ENCODE measurements around the gene SLC6A6.
A peak's percentile ranks its signal among the peaks of the same experiment; 100 is the strongest.

Gene SLC6A6

DNA sequence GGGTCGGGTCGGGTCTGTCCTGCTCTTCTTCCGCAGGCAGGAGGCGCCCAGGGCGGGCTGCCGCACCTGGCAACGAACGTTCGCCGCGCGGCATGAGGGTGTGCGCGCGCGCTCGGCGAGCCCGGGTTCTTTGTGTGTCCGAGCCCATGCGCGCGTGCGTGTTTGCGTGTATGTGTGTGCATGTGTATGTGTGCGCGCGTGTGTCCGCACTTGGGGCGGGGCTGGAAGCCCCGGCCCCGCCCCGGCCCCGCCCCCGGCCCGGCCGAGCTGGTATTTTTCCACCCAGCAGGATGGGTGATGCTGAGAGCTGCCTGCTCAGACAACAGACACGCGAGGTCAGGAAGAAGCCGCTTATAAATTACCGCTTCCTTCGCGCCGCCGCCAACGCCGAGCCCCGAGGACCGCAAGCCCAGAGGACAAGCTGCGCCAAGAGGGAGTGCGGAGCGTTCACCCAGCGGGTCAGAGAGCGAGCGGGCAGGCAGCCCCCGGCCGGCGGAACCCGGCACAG is at the start of gene SLC6A6:
Gene SLC6A6 (plus strand): TSS at position 303 of the 508 bp plus-strand sequence. CDS start 41,029 bp downstream, outside the sequence.
- Histone ChIP-seq H3K4me3 (ENCODE audit: low read length) (peak within 1 kb of the TSS; percentile 54), H3K36me3 (ENCODE audit: insufficient read depth, low read length) (no peaks in the 10 kb centered on the region), H3K4me1 (ENCODE audit: insufficient read depth, low read length) (peaks cover 16% of the 10 kb centered on the region), H3K27me3 (ENCODE audit: insufficient read depth, low read length) (peaks cover 4% of the 10 kb centered on the region), H2AFZ (ENCODE audit: low read depth, low read length) (peak within 1 kb of the TSS; percentile 93), H3K9me3 (ENCODE audit: low read length) (no peaks in the 10 kb centered on the region)

DNA sequence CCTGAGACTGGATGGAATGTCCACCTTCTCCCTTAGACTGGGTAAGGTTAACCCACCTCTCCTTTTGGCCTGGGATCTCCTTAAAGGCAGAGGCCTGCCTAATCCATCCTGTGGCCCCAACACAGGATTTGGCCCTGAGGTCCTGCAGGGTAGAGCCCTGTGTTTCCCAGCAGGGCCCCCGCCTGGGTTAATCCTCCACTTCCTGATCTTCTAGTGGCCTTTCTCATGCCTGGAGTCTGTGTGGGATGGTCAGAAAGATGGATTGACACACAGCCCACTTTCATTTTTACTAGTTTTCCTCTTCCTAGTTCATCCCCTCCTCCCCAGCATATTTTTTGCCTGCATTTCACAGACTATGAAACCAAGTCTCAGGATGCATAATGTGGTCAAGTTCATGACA is 48.9 kb upstream of the SLC6A6 start:
- no peaks in the 10 kb centered on the region for H3K27me3 ChIP-seq (ENCODE audit: insufficient read depth, low read length)
- no peak overlapping the region for H3K4me3 ChIP-seq (ENCODE audit: low read length)
- no peaks in the 10 kb centered on the region for H3K36me3 ChIP-seq (ENCODE audit: insufficient read depth, low read length)
- no peaks in the 10 kb centered on the region for H3K4me1 ChIP-seq (ENCODE audit: insufficient read depth, low read length)
- H2AFZ ChIP-seq (ENCODE audit: low read depth, low read length), result no peak overlapping the region
- H3K9me3 ChIP-seq (ENCODE audit: low read length), result no peaks in the 10 kb centered on the region

DNA sequence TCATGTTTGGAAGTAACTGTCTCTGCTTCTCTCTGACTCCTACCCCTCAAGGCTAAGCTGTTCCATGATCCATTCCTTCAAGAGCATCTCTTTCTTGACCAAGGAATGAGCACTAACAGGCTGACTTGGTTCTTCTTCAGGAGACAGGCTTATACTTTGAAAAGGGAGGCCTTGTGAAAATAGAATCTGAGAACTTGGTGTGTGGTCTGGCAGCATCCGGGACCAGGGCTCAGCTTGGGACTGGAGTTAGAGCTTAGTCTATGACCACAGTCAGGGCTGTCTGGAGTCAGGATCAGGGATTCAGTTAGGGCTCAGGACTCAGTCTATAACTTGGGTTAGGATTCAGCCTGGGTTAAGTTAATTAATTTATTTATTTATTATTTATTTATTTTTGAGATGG is 44.9 kb upstream of the SLC6A6 start:
- Histone ChIP-seq H2AFZ (ENCODE audit: low read depth, low read length) (no peak overlapping the region), H3K36me3 (ENCODE audit: insufficient read depth, low read length) (no peaks in the 10 kb centered on the region), H3K9me3 (ENCODE audit: low read length) (no peaks in the 10 kb centered on the region), H3K27me3 (ENCODE audit: insufficient read depth, low read length) (no peaks in the 10 kb centered on the region), H3K4me1 (ENCODE audit: insufficient read depth, low read length) (no peaks in the 10 kb centered on the region), H3K4me3 (ENCODE audit: low read length) (no peak overlapping the region)

DNA sequence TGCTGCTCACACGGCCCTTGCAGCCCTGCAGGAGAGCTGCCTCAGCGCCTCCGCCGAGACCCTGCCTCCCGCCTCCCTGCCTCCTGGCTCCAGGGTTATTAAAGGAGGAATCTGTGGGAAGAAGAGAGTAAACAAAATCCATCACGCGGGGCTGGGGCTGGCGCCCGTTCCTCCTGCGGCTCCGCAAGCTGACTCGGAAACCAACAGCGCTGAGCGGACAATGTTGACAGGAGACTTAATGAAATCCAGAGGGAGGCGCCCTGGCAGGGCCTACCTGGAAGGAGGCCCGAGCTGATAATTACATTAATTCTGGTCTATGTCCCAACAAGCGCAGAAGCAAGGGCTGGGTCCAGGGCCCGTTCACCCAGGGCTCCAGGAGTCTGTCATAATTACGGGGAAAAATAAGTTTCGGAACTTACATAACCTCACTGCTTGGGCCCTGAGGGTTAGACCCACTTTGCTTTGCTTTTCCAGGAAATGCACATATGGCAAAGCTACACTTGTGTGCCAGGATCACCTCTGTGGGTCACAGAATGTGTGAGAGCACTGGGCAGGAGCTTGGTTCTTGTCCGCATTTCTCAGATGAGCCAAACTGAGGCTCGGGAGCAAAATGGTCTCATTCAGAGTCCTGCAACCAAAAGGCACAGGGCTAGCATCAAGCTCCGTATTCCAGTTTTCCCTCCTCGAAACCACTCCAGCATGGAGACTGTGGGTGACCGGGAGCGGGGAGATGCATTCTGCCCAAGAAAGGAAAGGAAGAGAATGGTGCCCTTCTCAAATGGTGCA is 43.8 kb upstream of the SLC6A6 start:
- Histone ChIP-seq H3K4me1 (ENCODE audit: insufficient read depth, low read length) (no peaks in the 10 kb centered on the region), H3K36me3 (ENCODE audit: insufficient read depth, low read length) (no peaks in the 10 kb centered on the region), H3K9me3 (ENCODE audit: low read length) (no peaks in the 10 kb centered on the region), H2AFZ (ENCODE audit: low read depth, low read length) (no peak overlapping the region), H3K4me3 (ENCODE audit: low read length) (no peak overlapping the region), H3K27me3 (ENCODE audit: insufficient read depth, low read length) (no peaks in the 10 kb centered on the region)

- Histone ChIP-seq H3K4me3 (ENCODE audit: low read length) (no peak overlapping the region), H3K27me3 (ENCODE audit: insufficient read depth, low read length) (no peaks in the 10 kb centered on the region), H3K36me3 (ENCODE audit: insufficient read depth, low read length) (no peaks in the 10 kb centered on the region), H2AFZ (ENCODE audit: low read depth, low read length) (no peak overlapping the region), H3K4me1 (ENCODE audit: insufficient read depth, low read length) (no peaks in the 10 kb centered on the region), H3K9me3 (ENCODE audit: low read length) (no peaks in the 10 kb centered on the region)
Observed at GRCh38 chr3:14359348-14359747, 43.1 kb upstream of the SLC6A6 start.

- Histone ChIP-seq H3K36me3 (ENCODE audit: insufficient read depth, low read length) (no peaks in the 10 kb centered on the region), H3K27me3 (ENCODE audit: insufficient read depth, low read length) (peaks cover 3% of the 10 kb centered on the region), H2AFZ (ENCODE audit: low read depth, low read length) (no peak overlapping the region), H3K4me1 (ENCODE audit: insufficient read depth, low read length) (no peaks in the 10 kb centered on the region), H3K4me3 (ENCODE audit: low read length) (no peak overlapping the region), H3K9me3 (ENCODE audit: low read length) (no peaks in the 10 kb centered on the region)
Observed at GRCh38 chr3:14360123-14360881, 42.1 kb upstream of the SLC6A6 start.

GRCh38 chr3:14361068-14361677 is 41.2 kb upstream of the SLC6A6 start:
- Histone ChIP-seq H3K27me3 (ENCODE audit: insufficient read depth, low read length) (peaks cover 4% of the 10 kb centered on the region), H3K9me3 (ENCODE audit: low read length) (no peaks in the 10 kb centered on the region), H3K36me3 (ENCODE audit: insufficient read depth, low read length) (no peaks in the 10 kb centered on the region), H2AFZ (ENCODE audit: low read depth, low read length) (no peak overlapping the region), H3K4me3 (ENCODE audit: low read length) (no peak overlapping the region), H3K4me1 (ENCODE audit: insufficient read depth, low read length) (no peaks in the 10 kb centered on the region)

DNA sequence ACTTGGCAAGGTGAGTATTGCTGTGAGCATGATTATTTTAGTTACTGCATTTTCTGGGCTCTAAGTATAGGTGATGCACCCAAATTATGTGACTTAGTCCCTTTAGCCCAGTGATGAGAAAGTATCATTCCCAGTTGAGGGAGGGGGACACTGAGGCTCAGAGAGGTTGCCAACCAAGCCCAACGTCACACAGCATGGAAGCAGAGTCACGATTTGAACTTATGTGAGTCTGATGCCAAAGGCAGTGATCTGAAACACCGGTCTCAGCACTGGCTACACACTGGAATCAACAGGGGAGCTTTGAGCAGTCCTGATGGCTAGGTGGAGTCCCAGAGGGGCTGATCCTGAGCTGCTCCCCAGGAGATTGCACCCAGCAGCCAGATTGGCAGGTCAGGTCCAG is 39.5 kb upstream of the SLC6A6 start:
- Histone ChIP-seq H3K4me1 (ENCODE audit: insufficient read depth, low read length) (no peaks in the 10 kb centered on the region), H3K9me3 (ENCODE audit: low read length) (no peaks in the 10 kb centered on the region), H3K36me3 (ENCODE audit: insufficient read depth, low read length) (no peaks in the 10 kb centered on the region), H2AFZ (ENCODE audit: low read depth, low read length) (no peak overlapping the region), H3K4me3 (ENCODE audit: low read length) (no peak overlapping the region), H3K27me3 (ENCODE audit: insufficient read depth, low read length) (peaks cover 19% of the 10 kb centered on the region)

DNA sequence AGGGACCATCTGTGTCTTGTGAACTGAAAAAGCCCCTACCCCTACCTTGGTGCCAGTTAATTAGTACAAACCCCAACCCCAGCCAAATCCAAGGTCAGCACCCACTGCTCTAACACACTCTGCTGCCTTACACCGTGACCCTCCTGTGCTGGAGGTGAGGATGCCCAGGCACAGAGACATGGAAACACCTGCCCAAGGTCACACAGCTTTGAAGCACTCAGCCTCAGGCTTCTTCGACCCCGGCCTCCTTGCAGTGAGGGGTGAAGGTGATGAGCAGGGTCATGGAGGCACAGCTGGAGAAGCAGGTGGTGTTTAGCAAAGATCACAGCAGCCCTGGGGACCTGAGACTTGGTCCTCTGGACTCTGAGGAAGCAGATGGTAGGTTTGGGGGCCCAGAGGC is 39.0 kb upstream of the SLC6A6 start:
- Histone ChIP-seq H3K36me3 (ENCODE audit: insufficient read depth, low read length) (no peaks in the 10 kb centered on the region), H3K9me3 (ENCODE audit: low read length) (no peaks in the 10 kb centered on the region)

GRCh38 chr3:14363991-14364390 is 38.4 kb upstream of the SLC6A6 start:
- Histone ChIP-seq H2AFZ (ENCODE audit: low read depth, low read length) (no peak overlapping the region), H3K4me1 (ENCODE audit: insufficient read depth, low read length) (no peaks in the 10 kb centered on the region), H3K36me3 (ENCODE audit: insufficient read depth, low read length) (no peaks in the 10 kb centered on the region), H3K9me3 (ENCODE audit: low read length) (no peaks in the 10 kb centered on the region), H3K4me3 (ENCODE audit: low read length) (no peak overlapping the region), H3K27me3 (ENCODE audit: insufficient read depth, low read length) (peaks cover 22% of the 10 kb centered on the region)

More for the DNA sequence above, 39.0 kb upstream of the SLC6A6 start:
- H3K27me3 ChIP-seq (ENCODE audit: insufficient read depth, low read length), result peaks cover 22% of the 10 kb centered on the region
- H3K4me3 ChIP-seq (ENCODE audit: low read length), result no peak overlapping the region
- no peaks in the 10 kb centered on the region for H3K4me1 ChIP-seq (ENCODE audit: insufficient read depth, low read length)
- H2AFZ ChIP-seq (ENCODE audit: low read depth, low read length), result no peak overlapping the region

DNA sequence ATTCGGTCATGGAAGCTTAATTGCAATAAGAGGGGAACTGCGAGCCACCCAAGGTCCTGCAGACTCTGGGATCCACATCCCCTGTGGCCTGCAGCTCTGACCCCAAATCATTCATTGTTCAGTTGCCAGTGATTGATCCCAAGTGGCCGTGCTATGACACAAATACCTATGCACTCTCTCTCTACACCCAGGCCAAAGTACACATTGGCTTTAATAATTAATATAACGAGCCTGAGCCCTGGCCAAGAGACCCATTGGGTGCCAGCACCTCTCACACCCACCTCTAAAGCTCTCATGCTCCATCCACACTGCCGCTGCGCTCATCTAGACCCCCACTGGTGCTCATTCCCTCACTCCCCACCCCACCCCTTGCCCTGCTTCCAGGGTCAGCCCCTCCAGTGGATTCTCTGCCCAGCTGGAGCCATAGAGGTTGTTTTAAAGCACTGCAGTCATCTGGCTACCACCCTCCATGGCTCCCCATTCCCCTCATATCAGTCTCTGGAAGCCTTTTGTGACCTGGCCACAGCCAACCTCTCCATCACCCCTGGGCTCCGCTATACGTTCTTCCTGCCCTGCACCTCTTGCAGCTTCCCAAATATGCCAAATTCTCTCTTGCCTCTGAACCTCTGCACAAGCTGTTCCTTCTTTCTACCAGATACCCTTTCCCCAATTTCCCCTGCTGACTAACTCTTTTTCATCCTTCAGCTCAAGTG is 37.7 kb upstream of the SLC6A6 start:
- Histone ChIP-seq H3K4me3 (ENCODE audit: low read length) (no peak overlapping the region), H3K27me3 (ENCODE audit: insufficient read depth, low read length) (peaks cover 22% of the 10 kb centered on the region), H3K9me3 (ENCODE audit: low read length) (no peaks in the 10 kb centered on the region), H3K36me3 (ENCODE audit: insufficient read depth, low read length) (no peaks in the 10 kb centered on the region), H3K4me1 (ENCODE audit: insufficient read depth, low read length) (no peaks in the 10 kb centered on the region), H2AFZ (ENCODE audit: low read depth, low read length) (no peak overlapping the region)

DNA sequence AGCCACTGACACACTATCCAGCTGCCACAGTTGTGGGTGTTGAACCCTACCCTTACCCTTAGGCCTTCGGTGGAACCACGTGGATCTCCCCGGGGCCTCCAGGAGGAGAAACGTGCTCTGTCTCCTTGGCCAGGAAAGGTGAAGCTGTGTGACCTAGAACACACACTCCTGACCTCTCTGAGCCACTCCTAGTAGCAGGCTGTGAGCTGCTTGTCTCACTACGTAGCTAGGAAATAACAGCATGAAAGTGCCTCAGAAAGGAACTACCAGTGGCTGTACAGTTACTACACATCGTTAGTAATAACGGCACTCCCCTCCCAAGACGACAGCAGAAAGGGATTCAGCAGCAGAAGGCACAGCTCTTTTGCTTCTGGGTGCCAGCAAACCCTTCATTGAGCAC is 36.2 kb upstream of the SLC6A6 start:
- H3K9me3 ChIP-seq (ENCODE audit: low read length), result no peaks in the 10 kb centered on the region
- peaks cover 27% of the 10 kb centered on the region for H3K27me3 ChIP-seq (ENCODE audit: insufficient read depth, low read length)
- no peak overlapping the region for H2AFZ ChIP-seq (ENCODE audit: low read depth, low read length)
- no peaks in the 10 kb centered on the region for H3K4me1 ChIP-seq (ENCODE audit: insufficient read depth, low read length)
- no peak overlapping the region for H3K4me3 ChIP-seq (ENCODE audit: low read length)
- no peaks in the 10 kb centered on the region for H3K36me3 ChIP-seq (ENCODE audit: insufficient read depth, low read length)
